GM12878 (cell line): ENCODE measurements around the gene SREK1. TPM values are rescaled to one million over a fixed set of nuclear protein-coding genes. Genes with fewer than 3 reads are reported as not detected.
A peak's percentile ranks its signal among the peaks of the same experiment; 100 is the strongest.

Experiments
- ATAC-seq: fragments of 200-7000 bp; cut with Tn5 transposase; 3 replicates; pipeline ENCODE4 v1.9.1; 2020; ENCODE audit warnings: mild to moderate bottlenecking, moderate library complexity
- BruUV-seq: library from RNA; stranded (reverse); fragments of 400-500 nt; replicated peaks from 2 replicates; lab custom pipeline; 2021; lab: Mats Ljungman, UMichigan
- CTCF ChIA-PET: fragments of 300-600 bp; sonication (Branson Sonifier 250); formaldehyde crosslinking; extraction: SDS; loops from one replicate; lab custom pipeline; 2021; ENCODE audit warnings: inconsistent platforms; lab: Yijun Ruan, JAX
- POLR2A ChIA-PET: fragments of 350-600 bp; formaldehyde crosslinking; extraction: SDS; loops from one replicate; lab custom pipeline; 2021; ENCODE audit warnings: inconsistent platforms; lab: Charles Lee
- RAD21 ChIA-PET: fragments of 300-600 bp; sonication (Branson Sonifier 250); formaldehyde crosslinking; loops from one replicate; lab custom pipeline; 2023; ENCODE audit warnings: antibody characterized with exemption; ENCODE audit not compliant: unreplicated experiment; lab: Charles Lee
- SMC1A ChIA-PET: fragments of 300-600 bp; sonication (Branson Sonifier 250); formaldehyde crosslinking; loops from one replicate; lab custom pipeline; 2023; ENCODE audit not compliant: unreplicated experiment, uncharacterized antibody; lab: Charles Lee
- DNase-seq: peaks from one replicate; pipeline ENCODE4 v3.0.0-alpha.2; 2011; ENCODE audit warnings: low read depth, low spot score
- FAIRE-seq: peaks from 3 replicates; lab custom pipeline; 2011; peaks lifted over from hg19 to GRCh38; lab: Jason Lieb, UNC
- H2AFZ ChIP-seq: 2 replicates; pipeline ENCODE4 v1.6.0; 2011; ENCODE audit warnings: low read depth, low read length, control low read depth; ENCODE audit not compliant: control insufficient read depth
- H3K27ac ChIP-seq: 2 replicates; pipeline ENCODE4 v1.5.1; 2011; ENCODE audit warnings: control low read depth; ENCODE audit not compliant: control insufficient read depth, insufficient read depth
- H3K27me3 ChIP-seq, 2 experiments: replicated peaks in 1 of 2; 2 replicates each; pipeline versions ENCODE4 v1.6.0 to v1.6.1; 2011; ENCODE audit warnings: low read length in 1 of 2; ENCODE audit not compliant: control insufficient read depth in 2 of 2, insufficient read depth in 2 of 2
- H3K36me3 ChIP-seq, 2 experiments: 2 replicates each; pipeline ENCODE4 v1.5.1; 2011; ENCODE audit warnings: low read length in 1 of 2; ENCODE audit not compliant: control insufficient read depth in 2 of 2, insufficient read depth in 2 of 2
- H3K4me1 ChIP-seq: 2 replicates; pipeline ENCODE4 v1.6.1; 2011; ENCODE audit warnings: mild to moderate bottlenecking, low read length, moderate library complexity, mixed read lengths; ENCODE audit not compliant: control insufficient read depth, insufficient read depth
- H3K4me2 ChIP-seq: 2 replicates; pipeline ENCODE4 v1.6.0; 2011; ENCODE audit warnings: control low read depth; ENCODE audit not compliant: control insufficient read depth, insufficient read depth
- H3K4me3 ChIP-seq: fragments of 200-600 bp; sonication (generic); 2 replicates; pipeline ENCODE4 v1.5.1; 2016
- H3K79me2 ChIP-seq: 2 replicates; pipeline ENCODE4 v1.6.0; 2011; ENCODE audit warnings: low read length; ENCODE audit not compliant: control insufficient read depth, insufficient read depth
- H3K9ac ChIP-seq: 2 replicates; pipeline ENCODE4 v1.8.0; 2011; ENCODE audit warnings: low read length, control low read depth, mixed read lengths; ENCODE audit not compliant: control insufficient read depth, insufficient read depth
- H3K9me3 ChIP-seq: replicated peaks from 3 replicates; pipeline ENCODE4 v1.5.1; 2011; ENCODE audit warnings: mild to moderate bottlenecking, low read length; ENCODE audit not compliant: control insufficient read depth, insufficient read depth
- H4K20me1 ChIP-seq: 2 replicates; pipeline ENCODE4 v1.6.0; 2011; ENCODE audit not compliant: control insufficient read depth, insufficient read depth
- ATF7 ChIP-seq: fragments of 450-650 bp; IDR thresholded peaks from 2 replicates; pipeline ENCODE4 v1.6.1; 2016; ENCODE audit warnings: low read depth, mild to moderate bottlenecking
- HCFC1 ChIP-seq: fragments of 150-350 bp; IDR thresholded peaks from 2 replicates; pipeline ENCODE4 v1.6.1; 2014; ENCODE audit warnings: low read length
- HDAC6 ChIP-seq: fragments of 200-600 bp; sonication (generic); IDR thresholded peaks from one replicate; pipeline ENCODE4 v1.8.0; 2017; ENCODE audit warnings: antibody characterized with exemption; ENCODE audit not compliant: unreplicated experiment
- KDM1A ChIP-seq: fragments of 200-600 bp; sonication (generic); IDR thresholded peaks from 2 replicates; pipeline ENCODE4 v1.6.1; 2016; ENCODE audit warnings: borderline replicate concordance
- MTA3 ChIP-seq: IDR thresholded peaks from 2 replicates; pipeline ENCODE4 v1.6.1; 2012; ENCODE audit warnings: low read length, inconsistent platforms, borderline replicate concordance
- NR2F1 ChIP-seq: fragments of 450-650 bp; conservative IDR thresholded peaks from 2 replicates; pipeline ENCODE4 v1.6.1; 2017; ENCODE audit warnings: mild to moderate bottlenecking
- SMAD1 ChIP-seq: fragments of 450-650 bp; IDR thresholded peaks from 2 replicates; pipeline ENCODE4 v1.6.1; 2018; ENCODE audit warnings: mild to moderate bottlenecking, low read depth; ENCODE audit not compliant: partially characterized antibody
- SPI1 ChIP-seq: IDR thresholded peaks from 2 replicates; pipeline ENCODE4 v1.6.1; 2011; ENCODE audit warnings: low read depth, mild to moderate bottlenecking, low read length, moderate library complexity, borderline replicate concordance; ENCODE audit not compliant: insufficient read depth
- WRNIP1 ChIP-seq: IDR thresholded peaks from 2 replicates; pipeline ENCODE4 v1.6.1; 2011; ENCODE audit warnings: low read depth, low read length, improper control_type of control experiment, borderline replicate concordance
- WGBS: methylation state at CpG from one replicate; pipeline ENCODE4 v1.1.6; 2016; ENCODE audit warnings: low lambda C conversion rate; ENCODE audit not compliant: insufficient replicate concordance, insufficient coverage; ENCODE audit errors: missing lambda C conversion rate; 5-methylcytosine and 5-hydroxymethylcytosine counted together
- in situ Hi-C: fragments of 300-500 bp; cut with MboI; formaldehyde crosslinking; loops from 9 replicates; pipeline ENCODE4 v1.14.3; 2018; ENCODE audit warnings: mixed read lengths
- intact Hi-C: fragments of 100-400 bp; cut with micrococcal nuclease; formaldehyde crosslinking; loops from one replicate; pipeline ENCODE4 v1.14.2; 2022; ENCODE audit not compliant: unreplicated experiment
- polyA plus RNA-seq, 11 experiments: library from polyadenylated mRNA; depleted of rRNA in 4 of 11; unstranded in 6 of 11; stranded (reverse) in 5 of 11; fragments of >200 nt; fragmentation: Nextera tagmentation in 4 of 11; fragmentation: Illumina TruSeq in 1 of 11; extraction: Ambion mirVana in 4 of 11; extraction: Trizol in 1 of 11; gene quantifications; 1 replicate in 1 of 11; 2 replicates in 10 of 11; pipeline versions ENCODE4 v1.2.1 to v1.2.3, GENCODE V29; 2011 to 2016; ENCODE audit warnings: inconsistent platforms in 2 of 11, missing spikeins in 2 of 11, low read depth in 1 of 11
- total RNA-seq, 4 experiments: library from RNA; depleted of rRNA in 3 of 4; stranded (reverse); fragments of >200 nt in 3 of 4; fragmentation: Illumina TruSeq in 1 of 4; extraction: Trizol in 1 of 4; gene quantifications; 2 replicates each; pipeline versions ENCODE4 v1.2.1 to v1.2.3, GENCODE V29; 2013 to 2021
- TF ChIP-seq, protein P1 (sequence below): fragments of 450-650 bp; IDR thresholded peaks from 2 replicates; pipeline ENCODE4 v1.6.1; 2017; ENCODE audit warnings: low read depth, mild to moderate bottlenecking, moderate library complexity
- TF ChIP-seq, protein P2 (sequence below): IDR thresholded peaks from 2 replicates; pipeline ENCODE4 v1.6.1; 2012; ENCODE audit warnings: low read depth, low read length, improper control_type of control experiment

The SREK1 gene
- total and polyA plus RNA-seq, 10 of the 15 experiments (the other 5 are each of a cell fraction or from before 2014, with no cell fraction given), result 30.7 to 100 (median 61.5) TPM

DNA sequence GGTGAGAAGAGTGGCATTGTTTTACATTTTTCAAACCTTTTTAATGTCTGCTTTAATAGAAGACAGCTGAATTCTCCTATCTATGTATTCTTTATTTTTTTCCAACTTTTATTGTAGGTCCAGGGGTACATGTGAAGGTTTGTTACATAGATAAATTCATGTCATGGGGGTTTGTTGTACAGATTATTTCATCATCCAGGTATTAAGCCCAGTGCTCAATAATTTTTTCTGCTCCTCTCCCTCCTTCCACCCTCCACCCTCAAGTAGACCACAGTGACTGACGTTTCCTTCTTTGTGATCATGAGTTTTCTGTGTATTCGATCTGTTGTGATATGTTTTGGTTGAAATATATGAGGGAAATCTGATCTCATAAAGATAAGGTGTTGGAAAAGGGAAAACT lies 1.7 kb upstream of the SREK1 start (continued):
- TF ChIP-seq KDM1A, result no peak
- TF ChIP-seq, protein P1, sequence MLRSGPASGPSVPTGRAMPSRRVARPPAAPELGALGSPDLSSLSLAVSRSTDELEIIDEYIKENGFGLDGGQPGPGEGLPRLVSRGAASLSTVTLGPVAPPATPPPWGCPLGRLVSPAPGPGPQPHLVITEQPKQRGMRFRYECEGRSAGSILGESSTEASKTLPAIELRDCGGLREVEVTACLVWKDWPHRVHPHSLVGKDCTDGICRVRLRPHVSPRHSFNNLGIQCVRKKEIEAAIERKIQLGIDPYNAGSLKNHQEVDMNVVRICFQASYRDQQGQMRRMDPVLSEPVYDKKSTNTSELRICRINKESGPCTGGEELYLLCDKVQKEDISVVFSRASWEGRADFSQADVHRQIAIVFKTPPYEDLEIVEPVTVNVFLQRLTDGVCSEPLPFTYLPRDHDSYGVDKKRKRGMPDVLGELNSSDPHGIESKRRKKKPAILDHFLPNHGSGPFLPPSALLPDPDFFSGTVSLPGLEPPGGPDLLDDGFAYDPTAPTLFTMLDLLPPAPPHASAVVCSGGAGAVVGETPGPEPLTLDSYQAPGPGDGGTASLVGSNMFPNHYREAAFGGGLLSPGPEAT, result no peak

DNA sequence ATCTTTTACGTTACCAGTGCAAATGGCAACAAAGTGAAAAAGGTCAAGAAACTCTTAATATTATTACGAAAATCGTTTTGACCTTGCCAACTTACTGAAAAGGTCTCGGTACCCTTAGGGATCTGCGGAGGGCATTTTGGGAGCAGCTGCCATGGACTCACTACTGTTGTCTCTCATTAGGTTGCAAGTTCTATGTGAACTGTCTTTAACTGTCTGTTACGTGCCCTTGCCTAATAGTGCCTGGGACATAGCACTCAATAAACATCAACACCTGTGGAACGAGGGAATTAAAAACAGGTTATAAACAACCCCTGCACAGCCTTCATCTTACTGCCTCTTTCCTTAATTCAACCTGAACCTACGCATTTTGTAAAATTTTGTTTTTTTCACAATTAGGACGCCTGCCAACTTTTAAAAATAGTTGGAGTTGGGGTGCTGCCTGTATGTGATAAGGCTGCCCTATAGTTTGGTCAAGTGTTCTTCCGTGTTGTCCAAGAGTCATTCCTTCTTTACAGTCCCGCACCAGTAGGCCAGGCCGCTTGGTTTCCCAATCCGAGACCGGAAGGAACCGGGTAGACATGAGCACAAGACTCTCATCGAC lies 527 bp upstream of the SREK1 start:
- Histone ChIP-seq H3K27ac (peak overlapping the region; percentile 94), H3K79me2 (peaks cover 45% of the 10 kb centered on the region), H4K20me1 (no peaks in the 10 kb centered on the region), H3K9me3 (no peaks in the 10 kb centered on the region), H2AFZ (peak overlapping the region; percentile 99), H3K4me3 (peak overlapping the region; percentile 90), H3K27me3 (no peaks in the 10 kb centered on the region), H3K9ac (peak overlapping the region; percentile 85), H3K36me3 (no peaks in the 10 kb centered on the region; a peak in 1 of 4 replicates), H3K4me2 (peak overlapping the region; percentile 64), H3K4me1 (peaks cover 4% of the 10 kb centered on the region; the same call in 1 of the 2 replicates)
- CTCF ChIA-PET, result no interaction called here
- intact Hi-C loops (loop anchor here (5.0 to 10.0 kb wide), 2 partner anchors 216 to 319 kb away; partner anchors contain the start of gene ERBIN), in situ Hi-C loops (no loop called here)
- FAIRE-seq, result no peak
- RAD21 ChIA-PET, result interaction anchor here (0.6 to 1.3 kb wide), 3 partner anchors 214 to 319 kb away, joined by 3 to 5 read pairs (median 3); no protein-coding TSS in a partner anchor
- TF ChIP-seq HDAC6 (no peak), SPI1 (no peak), HCFC1 (no peak), SMAD1 (peak; percentile 24), WRNIP1 (no peak), MTA3 (peak; percentile 12; the same call in 1 of the 2 replicates), NR2F1 (0 out of 2 replicates have a peak, but pooled peaks have one; percentile 2), ATF7 (no peak)
- TF ChIP-seq, protein P2, sequence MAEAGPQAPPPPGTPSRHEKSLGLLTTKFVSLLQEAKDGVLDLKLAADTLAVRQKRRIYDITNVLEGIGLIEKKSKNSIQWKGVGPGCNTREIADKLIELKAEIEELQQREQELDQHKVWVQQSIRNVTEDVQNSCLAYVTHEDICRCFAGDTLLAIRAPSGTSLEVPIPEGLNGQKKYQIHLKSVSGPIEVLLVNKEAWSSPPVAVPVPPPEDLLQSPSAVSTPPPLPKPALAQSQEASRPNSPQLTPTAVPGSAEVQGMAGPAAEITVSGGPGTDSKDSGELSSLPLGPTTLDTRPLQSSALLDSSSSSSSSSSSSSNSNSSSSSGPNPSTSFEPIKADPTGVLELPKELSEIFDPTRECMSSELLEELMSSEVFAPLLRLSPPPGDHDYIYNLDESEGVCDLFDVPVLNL, result 0 out of 2 replicates have a peak, but pooled peaks have one; percentile 6
- TSS peak; percentile 98 for BruUV-seq
- no peak for DNase-seq
- POLR2A ChIA-PET, result interaction anchor here (1.1 kb wide), 1 partner anchor 298 kb away, joined by 4 read pairs; no protein-coding TSS in a partner anchor
- WGBS, result 25% methylated on average over 16 of the region's 16 CpGs
- ATAC-seq, result peak; percentile 30
- SMC1A ChIA-PET, result interaction anchor here (1.2 to 1.9 kb wide), 2 partner anchors 10 to 217 kb away, joined by 3 to 4 read pairs; partner anchors contain the start of gene ERBIN
